Neuronal stem cell (in vitro differentiated cells): ENCODE data around the gene URM1.

ENCODE experiments used
- DNase-seq: peaks from one replicate; pipeline ENCODE4 v3.0.0-alpha.2; 2013; ENCODE audit warnings: low spot score
- H2AFZ ChIP-seq: one replicate; pipeline ENCODE4 v1.6.1; 2013; ENCODE audit warnings: mild to moderate bottlenecking, low read length, inconsistent platforms
- H2AK5ac ChIP-seq: 2 replicates; pipeline ENCODE4 v1.6.1; 2013; ENCODE audit warnings: low read depth, mild to moderate bottlenecking, inconsistent platforms, low read length, moderate library complexity, mixed read lengths
- H2BK120ac ChIP-seq: 2 replicates; pipeline ENCODE4 v1.6.1; 2013; ENCODE audit warnings: low read depth, mild to moderate bottlenecking, inconsistent platforms, low read length, moderate library complexity, mixed read lengths
- H2BK12ac ChIP-seq: one replicate; pipeline ENCODE4 v1.6.1; 2013; ENCODE audit warnings: low read length, inconsistent platforms
- H2BK15ac ChIP-seq: 2 replicates; pipeline ENCODE4 v1.6.1; 2013; ENCODE audit warnings: mild to moderate bottlenecking, low read length, inconsistent platforms, mixed read lengths
- H2BK5ac ChIP-seq: one replicate; pipeline ENCODE4 v1.6.1; 2013; ENCODE audit warnings: inconsistent platforms, mild to moderate bottlenecking, low read length, moderate library complexity
- H3K14ac ChIP-seq: one replicate; pipeline ENCODE4 v1.6.1; 2013; ENCODE audit warnings: low read length, inconsistent platforms
- H3K18ac ChIP-seq: 2 replicates; pipeline ENCODE4 v1.6.1; 2013; ENCODE audit warnings: low read length, inconsistent platforms
- H3K23ac ChIP-seq: 2 replicates; pipeline ENCODE4 v1.6.1; 2013; ENCODE audit warnings: low read depth, mild to moderate bottlenecking, mixed read lengths, low read length, inconsistent platforms; ENCODE audit not compliant: poor library complexity
- H3K27ac ChIP-seq: replicated peaks from 3 replicates; pipeline ENCODE4 v1.5.1; 2013; ENCODE audit warnings: low read length, inconsistent platforms
- H3K27me3 ChIP-seq, 3 experiments: 2 replicates each; pipeline ENCODE4 v1.6.1; 2013; ENCODE audit warnings: low read length in 3 of 3, mild to moderate bottlenecking in 2 of 3, inconsistent platforms in 1 of 3, low read depth in 1 of 3, mixed read lengths in 1 of 3, moderate library complexity in 1 of 3; ENCODE audit not compliant: control insufficient read depth in 3 of 3, insufficient read depth in 3 of 3
- H3K36me3 ChIP-seq, 2 donors: replicated peaks in 1 of 2; 2 replicates each; pipeline ENCODE4 v1.6.1; 2013; ENCODE audit warnings: low read length in 2 of 2; ENCODE audit not compliant: control insufficient read depth in 2 of 2, insufficient read depth in 2 of 2
- H3K4ac ChIP-seq: 2 replicates; pipeline ENCODE4 v1.6.1; 2013; ENCODE audit warnings: inconsistent platforms, mild to moderate bottlenecking, low read length, moderate library complexity
- H3K4me1 ChIP-seq, 2 donors: 1 replicate in 1 of 2; 2 replicates in 1 of 2; pipeline ENCODE4 v1.6.1; 2013; ENCODE audit warnings: low read length in 2 of 2, low read depth in 1 of 2; ENCODE audit not compliant: control insufficient read depth in 2 of 2, insufficient read depth in 1 of 2
- H3K4me2 ChIP-seq: one replicate; pipeline ENCODE4 v1.6.1; 2013; ENCODE audit warnings: mild to moderate bottlenecking, low read length, inconsistent platforms; ENCODE audit not compliant: insufficient read depth, poor library complexity, severe bottlenecking
- H3K4me3 ChIP-seq, 2 donors: 2 replicates each; pipeline ENCODE4 v1.5.1; 2013; ENCODE audit warnings: low read length in 2 of 2, mild to moderate bottlenecking in 2 of 2, inconsistent platforms in 1 of 2, moderate library complexity in 1 of 2
- H3K79me1 ChIP-seq: one replicate; pipeline ENCODE4 v1.6.1; 2013; ENCODE audit warnings: low read depth, mild to moderate bottlenecking, inconsistent platforms, low read length, moderate library complexity
- H3K9ac ChIP-seq: one replicate; pipeline ENCODE4 v1.6.1; 2013; ENCODE audit warnings: mild to moderate bottlenecking, low read depth, low read length, inconsistent platforms; ENCODE audit not compliant: poor library complexity
- H3K9me3 ChIP-seq, 2 donors: replicated peaks in 1 of 2; 2 replicates each; pipeline versions ENCODE3 to v1.6.1; 2013; ENCODE audit warnings: low read length in 2 of 2, mild to moderate bottlenecking in 2 of 2, inconsistent platforms in 1 of 2, low read depth in 1 of 2, mixed read lengths in 1 of 2, moderate library complexity in 1 of 2; ENCODE audit not compliant: control insufficient read depth in 2 of 2, insufficient read depth in 1 of 2
- H4K8ac ChIP-seq: one replicate; pipeline ENCODE4 v1.6.1; 2013; ENCODE audit warnings: low read depth, mild to moderate bottlenecking, inconsistent platforms, low read length, moderate library complexity
- H4K91ac ChIP-seq: one replicate; pipeline ENCODE4 v1.6.1; 2013; ENCODE audit warnings: low read length, low read depth, mild to moderate bottlenecking, inconsistent platforms; ENCODE audit not compliant: poor library complexity
- WGBS, 2 donors: extraction: QIAGEN DNeasy Blood & Tissue Kit; methylation state at CpG; one replicate each; pipeline ENCODE4 v1.1.7; 2013; ENCODE audit warnings: missing lambda C conversion rate in 2 of 2, mixed read lengths in 1 of 2; ENCODE audit not compliant: insufficient read length in 2 of 2, insufficient replicate concordance in 1 of 2; ENCODE audit errors: extremely low coverage in 2 of 2; 5-methylcytosine and 5-hydroxymethylcytosine counted together

Gene URM1

DNA sequence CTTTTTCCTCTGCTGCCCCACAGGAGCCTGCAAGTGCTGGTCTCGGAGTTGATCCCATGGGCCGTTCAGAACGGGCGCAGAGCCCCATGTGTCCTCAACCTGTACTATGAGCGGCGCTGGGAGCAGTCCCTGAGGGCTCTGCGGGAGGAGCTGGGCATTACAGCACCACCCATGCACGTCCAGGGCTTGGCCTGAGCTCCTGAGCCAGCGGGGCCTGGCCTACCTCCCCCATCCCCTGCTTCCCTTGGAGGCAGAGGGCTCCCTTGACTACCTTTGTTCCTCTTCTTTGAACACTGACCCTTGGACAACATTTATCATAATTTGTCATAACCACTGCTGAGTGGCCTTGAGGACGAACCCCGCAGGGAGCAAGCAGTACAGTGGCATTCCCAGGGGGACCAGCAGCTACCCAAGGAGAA lies 37.7 kb upstream of the URM1 start:
- H3K27ac ChIP-seq = no peak overlapping the region
- H3K23ac ChIP-seq = no peak overlapping the region
- H3K18ac ChIP-seq = no peak overlapping the region
- peaks cover 0 to 1% of the 10 kb centered on the region in 2 donors for H3K9me3 ChIP-seq
- H3K27me3 ChIP-seq = no peaks in the 10 kb centered on the region
- no peak overlapping the region for H3K9ac ChIP-seq
- no peak overlapping the region for H3K4ac ChIP-seq
- no peak overlapping the region for H3K4me3 ChIP-seq
- H2BK5ac ChIP-seq = no peak overlapping the region
- H3K4me2 ChIP-seq = no peak overlapping the region
- no peak overlapping the region for H2BK15ac ChIP-seq
- H4K8ac ChIP-seq = peak overlapping the region; percentile 48
- H2BK120ac ChIP-seq = peak overlapping the region; percentile 30
- H3K79me1 ChIP-seq = no peaks in the 10 kb centered on the region
- no peak overlapping the region for H2AFZ ChIP-seq
- DNase-seq = no peak
- H3K36me3 ChIP-seq = peaks cover 8 to 50% of the 10 kb centered on the region in 2 donors
- no peak overlapping the region for H3K14ac ChIP-seq
- no peak overlapping the region for H2AK5ac ChIP-seq
- no peaks in the 10 kb centered on the region for H3K4me1 ChIP-seq
- no peak overlapping the region for H4K91ac ChIP-seq
- no peak overlapping the region for H2BK12ac ChIP-seq
- no CpG with 5 or more reads among the region's 11 CpGs for WGBS, 2 donors

DNA sequence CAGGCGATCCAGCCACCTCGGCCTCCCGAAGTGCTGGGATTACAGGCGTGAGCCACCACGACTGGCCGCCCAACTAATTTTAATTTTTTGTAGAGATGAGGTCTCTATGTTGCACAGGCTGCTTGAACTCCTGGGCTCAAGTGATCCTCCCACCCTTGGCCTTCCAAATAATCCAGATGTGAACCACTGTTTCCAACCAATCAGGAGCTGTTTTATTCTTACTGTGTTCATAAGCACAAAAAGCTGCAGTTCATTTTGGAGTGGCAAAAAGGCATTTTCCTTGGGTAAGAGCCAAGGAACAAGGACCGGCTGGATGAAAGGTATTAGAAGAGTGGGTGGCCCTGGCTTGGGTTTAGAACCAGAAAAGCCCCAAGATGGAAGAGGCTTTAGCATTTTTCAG lies 36.0 kb upstream of the URM1 start:
- peaks cover 3 to 37% of the 10 kb centered on the region in 2 donors for H3K36me3 ChIP-seq
- H3K23ac ChIP-seq = no peak overlapping the region
- H3K9ac ChIP-seq = no peak overlapping the region
- no peaks in the 10 kb centered on the region for H3K27me3 ChIP-seq
- no CpG with 5 or more reads among the region's 7 CpGs for WGBS, 2 donors
- no peak overlapping the region for H4K8ac ChIP-seq
- no peak overlapping the region for H2AFZ ChIP-seq
- H3K4ac ChIP-seq = no peak overlapping the region
- no peak overlapping the region for H3K18ac ChIP-seq
- H2BK5ac ChIP-seq = no peak overlapping the region
- no peaks in the 10 kb centered on the region for H3K9me3 ChIP-seq
- no peak overlapping the region for H3K27ac ChIP-seq
- H2BK15ac ChIP-seq = no peak overlapping the region
- no peak overlapping the region for H3K4me3 ChIP-seq
- H3K79me1 ChIP-seq = no peaks in the 10 kb centered on the region
- H3K4me2 ChIP-seq = no peak overlapping the region
- DNase-seq = no peak
- no peak overlapping the region for H4K91ac ChIP-seq
- no peaks in the 10 kb centered on the region for H3K4me1 ChIP-seq
- H2BK12ac ChIP-seq = no peak overlapping the region
- no peak overlapping the region for H2BK120ac ChIP-seq
- no peak overlapping the region for H3K14ac ChIP-seq
- H2AK5ac ChIP-seq = no peak overlapping the region

- peaks cover 0 to 3% (median 2%) of the 10 kb centered on the region in 3 experiments for H3K27me3 ChIP-seq
- H3K18ac ChIP-seq = no peak overlapping the region
- no peak overlapping the region for H2BK12ac ChIP-seq
- H3K79me1 ChIP-seq = no peaks in the 10 kb centered on the region
- no peak overlapping the region for H3K23ac ChIP-seq
- H3K4me3 ChIP-seq = no peak overlapping the region
- WGBS, 2 donors = no CpG with 5 or more reads among the region's 2 CpGs
- peaks cover 0 to 3% of the 10 kb centered on the region in 2 donors for H3K4me1 ChIP-seq
- no peak overlapping the region for H3K4me2 ChIP-seq
- no peak overlapping the region for H3K4ac ChIP-seq
- H4K8ac ChIP-seq = no peak overlapping the region
- H2BK5ac ChIP-seq = no peak overlapping the region
- no peak overlapping the region for H2BK15ac ChIP-seq
- H2BK120ac ChIP-seq = no peak overlapping the region
- DNase-seq = no peak
- no peaks in the 10 kb centered on the region for H3K9me3 ChIP-seq
- H3K36me3 ChIP-seq = peaks cover 3 to 37% of the 10 kb centered on the region in 2 donors
- no peak overlapping the region for H3K9ac ChIP-seq
- no peak overlapping the region for H3K14ac ChIP-seq
- H2AFZ ChIP-seq = no peak overlapping the region
- H3K27ac ChIP-seq = no peak overlapping the region
- H2AK5ac ChIP-seq = no peak overlapping the region
- H4K91ac ChIP-seq = no peak overlapping the region
These were observed 35.3 kb upstream of the URM1 start for GRCh38 chr9:128335914-128336313.

GRCh38 chr9:128337936-128338335 lies 33.2 kb upstream of the URM1 start:
- Histone ChIP-seq H3K4ac (no peak overlapping the region), H2AK5ac (no peak overlapping the region), H4K91ac (no peak overlapping the region), H3K18ac (no peak overlapping the region), H2AFZ (no peak overlapping the region), H3K9me3 (no peaks in the 10 kb centered on the region), H2BK120ac (no peak overlapping the region), H3K27ac (no peak overlapping the region), H3K27me3 (peaks cover 0 to 7% (median 2%) of the 10 kb centered on the region in 3 experiments), H3K4me1 (peaks cover 4 to 9% of the 10 kb centered on the region in 2 donors), H2BK5ac (no peak overlapping the region), H3K4me3 (no peak overlapping the region), H2BK15ac (no peak overlapping the region), H3K79me1 (no peaks in the 10 kb centered on the region), H3K23ac (no peak overlapping the region), H3K14ac (no peak overlapping the region), H3K9ac (no peak overlapping the region), H2BK12ac (no peak overlapping the region), H3K4me2 (no peak overlapping the region), H3K36me3 (peaks cover 5 to 31% of the 10 kb centered on the region in 2 donors), H4K8ac (no peak overlapping the region)
- no peak for DNase-seq
- no CpG with 5 or more reads among the region's 7 CpGs for WGBS, 2 donors
